Upper lobe of left lung (tissue), 6 donors: Measurements from ENCODE around the gene TMEM14A. TPM values are rescaled to one million over a fixed set of nuclear protein-coding genes. Genes with fewer than 3 reads are reported as not detected.
"Not testable (repeated sequence)": the region's sequence is repeated elsewhere in the genome, so short reads cannot be mapped to it uniquely, and the experiment has no call there.

ENCODE experiments used
- ATAC-seq, 2 donors: fragments of 200-7000 bp; cut with Tn5 transposase; one replicate each; pipeline ENCODE4 v1.9.1; 2022; ENCODE audit warnings: mild to moderate bottlenecking in 2 of 2, moderate library complexity in 2 of 2; ENCODE audit not compliant: low FRiP score in 2 of 2
- DNase-seq, 2 donors: peaks; one replicate each; pipeline ENCODE4 v3.0.0-alpha.2; 2019 to 2020
- H3K27ac ChIP-seq, 4 donors: fragments of 200-600 bp; sonication (generic); one replicate each; pipeline ENCODE4 v1.5.1; 2016 to 2019
- H3K27me3 ChIP-seq, 4 donors: fragments of 200-600 bp; sonication (generic); one replicate each; pipeline ENCODE4 v1.5.1; 2017 to 2019
- H3K36me3 ChIP-seq, 4 donors: fragments of 200-600 bp; sonication (generic); one replicate each; pipeline ENCODE4 v1.5.1; 2016 to 2019
- H3K4me1 ChIP-seq, 4 donors: fragments of 200-600 bp; sonication (generic); one replicate each; pipeline ENCODE4 v1.5.1; 2018 to 2019
- H3K4me3 ChIP-seq, 4 donors: fragments of 200-600 bp; sonication (generic); one replicate each; pipeline ENCODE4 v1.5.1; 2017 to 2019; ENCODE audit warnings: mild to moderate bottlenecking in 2 of 4, moderate library complexity in 1 of 4
- H3K9me3 ChIP-seq, 4 donors: fragments of 200-600 bp; sonication (generic); one replicate each; pipeline ENCODE4 v1.5.1; 2018 to 2019
- EP300 ChIP-seq, 4 donors: sonication (generic); formaldehyde crosslinking; IDR thresholded peaks; one replicate each; pipeline ENCODE4 v1.5.1; 2017; ENCODE audit warnings: antibody characterized with exemption in 4 of 4, control low read depth in 2 of 4
- POLR2A ChIP-seq, 4 donors: fragments of 450-650 bp; IDR thresholded peaks; one replicate each; pipeline ENCODE4 v1.5.1; 2016 to 2017; ENCODE audit warnings: antibody characterized with exemption in 4 of 4, mild to moderate bottlenecking in 2 of 4
- POLR2AphosphoS5 ChIP-seq, 2 donors: sonication (generic); formaldehyde crosslinking; IDR thresholded peaks; one replicate each; pipeline ENCODE4 v1.5.1; 2017; ENCODE audit warnings: antibody characterized with exemption in 2 of 2
- WGBS, 2 donors: methylation state at CpG; one replicate each; pipeline ENCODE4 v1.1.5; 2017 to 2018; 5-methylcytosine and 5-hydroxymethylcytosine counted together
- total RNA-seq, 6 donors: library from RNA; depleted of rRNA in 4 of 6; stranded (reverse); fragments of >200 nt in 4 of 6; gene quantifications; one replicate each; pipeline versions ENCODE4 v1.1.0 to v1.2.1, GENCODE V29; 2016 to 2021
- TF ChIP-seq, protein P1 (sequence below), 6 experiments: fragments of 450-650 bp in 4 of 6; fragments of 200-600 bp in 2 of 6; sonication (generic) in 2 of 6; IDR thresholded peaks; one replicate each; pipeline ENCODE4 v1.5.1; 2016 to 2019; ENCODE audit warnings: antibody characterized with exemption in 6 of 6
- donor health status: DM: no; HTN: no; CAD: no; lungs with moderate emphysema.
- donor health status: DM: no; HTN: yes; CAD: no; lungs with severe emphysema.

Gene TMEM14A
- total RNA-seq, 6 donors from 2014 or later, result 8.7 to 25.3 (median 14.3) TPM; not detected in 1

GRCh38 chr6:52654007-52654406 lies 16.9 kb upstream of the TMEM14A start:
- peaks cover 0 to 10% (median 4%) of the 10 kb centered on the region in 4 donors for H3K4me1 ChIP-seq
- DNase-seq, result no peak
- no peaks in the 10 kb centered on the region for H3K9me3 ChIP-seq
- H3K27me3 ChIP-seq, result no peaks in the 10 kb centered on the region
- no peak overlapping the region for H3K4me3 ChIP-seq
- no peak for ATAC-seq
- TF ChIP-seq, protein P1, sequence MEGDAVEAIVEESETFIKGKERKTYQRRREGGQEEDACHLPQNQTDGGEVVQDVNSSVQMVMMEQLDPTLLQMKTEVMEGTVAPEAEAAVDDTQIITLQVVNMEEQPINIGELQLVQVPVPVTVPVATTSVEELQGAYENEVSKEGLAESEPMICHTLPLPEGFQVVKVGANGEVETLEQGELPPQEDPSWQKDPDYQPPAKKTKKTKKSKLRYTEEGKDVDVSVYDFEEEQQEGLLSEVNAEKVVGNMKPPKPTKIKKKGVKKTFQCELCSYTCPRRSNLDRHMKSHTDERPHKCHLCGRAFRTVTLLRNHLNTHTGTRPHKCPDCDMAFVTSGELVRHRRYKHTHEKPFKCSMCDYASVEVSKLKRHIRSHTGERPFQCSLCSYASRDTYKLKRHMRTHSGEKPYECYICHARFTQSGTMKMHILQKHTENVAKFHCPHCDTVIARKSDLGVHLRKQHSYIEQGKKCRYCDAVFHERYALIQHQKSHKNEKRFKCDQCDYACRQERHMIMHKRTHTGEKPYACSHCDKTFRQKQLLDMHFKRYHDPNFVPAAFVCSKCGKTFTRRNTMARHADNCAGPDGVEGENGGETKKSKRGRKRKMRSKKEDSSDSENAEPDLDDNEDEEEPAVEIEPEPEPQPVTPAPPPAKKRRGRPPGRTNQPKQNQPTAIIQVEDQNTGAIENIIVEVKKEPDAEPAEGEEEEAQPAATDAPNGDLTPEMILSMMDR (IDR thresholded peaks at IDR 0.05), result no peak
- TF ChIP-seq EP300 (IDR thresholded peaks at IDR 0.05), result no peak
- no peaks in the 10 kb centered on the region for H3K36me3 ChIP-seq
- H3K27ac ChIP-seq, result no peak overlapping the region
- WGBS, 2 donors, result 89 to 100% methylated on average over 1 of the region's 1 CpG

DNA sequence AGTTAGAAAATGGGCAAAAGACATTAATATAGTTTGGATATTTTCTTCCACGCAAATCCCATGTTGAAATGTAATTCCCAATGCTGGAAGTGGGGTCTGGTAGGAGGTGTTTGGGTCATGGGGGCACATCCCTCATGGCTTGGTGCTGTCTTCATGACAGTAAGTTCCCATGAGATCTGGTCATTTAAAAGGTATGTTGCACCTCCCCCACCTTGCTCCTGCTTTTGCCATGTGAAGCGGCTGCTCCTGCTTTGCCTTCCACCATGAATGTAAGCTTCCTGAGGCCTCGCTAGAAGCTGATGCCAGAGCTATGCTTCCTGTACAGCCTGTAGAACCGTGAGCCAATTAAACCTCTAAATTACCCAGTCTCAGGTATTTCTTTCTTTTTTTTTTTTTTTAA lies 16.3 kb upstream of the TMEM14A start:
- DNase-seq (no peak), ATAC-seq (no peak)
- H3K4me3 ChIP-seq, result no peak overlapping the region
- no peaks in the 10 kb centered on the region for H3K27me3 ChIP-seq
- peaks cover 0 to 7% (median 3%) of the 10 kb centered on the region in 4 donors for H3K4me1 ChIP-seq
- H3K9me3 ChIP-seq, result no peaks in the 10 kb centered on the region
- no peaks in the 10 kb centered on the region for H3K36me3 ChIP-seq
- WGBS, 2 donors, result 90 to 92% methylated on average over 4 of the region's 4 CpGs
- TF ChIP-seq, protein P1 (IDR thresholded peaks at IDR 0.05), result no peak
- TF ChIP-seq POLR2A (IDR thresholded peaks at IDR 0.05), result no peak
- no peak for TF ChIP-seq POLR2AphosphoS5 (IDR thresholded peaks at IDR 0.05)
- TF ChIP-seq EP300 (IDR thresholded peaks at IDR 0.05), result no peak
- no peak overlapping the region for H3K27ac ChIP-seq

DNA sequence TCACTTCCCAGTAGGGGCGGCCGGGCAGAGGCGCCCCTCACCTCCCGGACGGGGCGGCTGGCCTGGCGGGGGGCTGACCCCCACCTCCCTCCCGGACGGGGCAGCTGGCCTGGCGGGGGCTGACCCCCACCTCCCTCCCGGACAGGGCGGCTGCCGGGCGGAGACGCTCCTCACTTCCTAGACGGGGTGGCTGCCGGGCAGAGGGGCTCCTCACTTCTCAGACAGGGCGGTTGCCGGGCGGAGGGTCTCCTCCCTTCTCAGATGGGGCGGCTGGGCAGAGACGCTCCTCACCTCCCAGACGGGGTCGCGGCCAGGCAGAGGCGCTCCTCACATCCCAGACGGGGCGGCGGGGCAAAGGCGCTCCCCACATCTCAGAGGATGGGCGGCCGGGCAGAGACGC lies 15.0 kb upstream of the TMEM14A start:
- DNase-seq, result peak in 1 of 2 donors; percentile 52
- H3K36me3 ChIP-seq, H3K9me3 ChIP-seq, H3K4me1 ChIP-seq, H3K4me3 ChIP-seq, H3K27ac ChIP-seq, ATAC-seq, H3K27me3 ChIP-seq: not testable (repeated sequence)
- 93% methylated on average over 8 of the region's 33 CpGs; no CpG with 5 or more reads in 1 of the 2 donors for WGBS, 2 donors

GRCh38 chr6:52657870-52658269 lies 13.0 kb upstream of the TMEM14A start:
- TF ChIP-seq EP300 (IDR thresholded peaks at IDR 0.05), result no peak
- TF ChIP-seq, protein P1 (IDR thresholded peaks at IDR 0.05), result no peak
- no peak for TF ChIP-seq POLR2A (IDR thresholded peaks at IDR 0.05)
- no peak for TF ChIP-seq POLR2AphosphoS5 (IDR thresholded peaks at IDR 0.05)
- no peak for DNase-seq
- no peak overlapping the region for H3K27ac ChIP-seq
- H3K27me3 ChIP-seq, result no peaks in the 10 kb centered on the region
- 86 to 92% methylated on average over 4 of the region's 4 CpGs for WGBS, 2 donors
- H3K4me1 ChIP-seq, result peaks cover 0 to under 1% (median 0%) of the 10 kb centered on the region in 4 donors
- H3K36me3 ChIP-seq, result no peaks in the 10 kb centered on the region
- no peaks in the 10 kb centered on the region for H3K9me3 ChIP-seq
- no peak overlapping the region for H3K4me3 ChIP-seq
- ATAC-seq, result no peak

DNA sequence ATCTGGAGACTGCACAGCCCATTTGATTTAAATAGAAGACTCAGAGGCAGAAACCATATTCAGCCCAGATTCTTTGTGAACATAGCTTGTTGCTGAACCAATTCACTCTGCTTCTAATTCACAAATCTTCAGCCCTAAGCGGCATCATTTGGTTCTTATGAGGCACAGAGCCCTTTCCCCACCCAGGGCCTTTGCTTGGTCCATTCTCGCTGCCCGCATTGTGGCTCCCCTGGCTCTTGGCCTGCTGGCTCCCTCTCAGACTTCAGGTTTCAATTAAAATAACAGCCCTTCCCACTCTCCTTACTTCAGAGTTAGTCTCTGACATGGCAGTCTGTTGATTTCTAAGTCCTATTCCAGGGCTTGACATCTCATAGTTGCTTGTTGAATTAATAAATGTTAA lies 9.4 kb upstream of the TMEM14A start:
- WGBS, 2 donors, result 78 to 79% methylated on average over 3 of the region's 3 CpGs
- ATAC-seq, result no peak

More for the DNA sequence above, 9.4 kb upstream of the TMEM14A start:
- Histone ChIP-seq H3K9me3 (no peaks in the 10 kb centered on the region), H3K27ac (no peak overlapping the region), H3K36me3 (no peaks in the 10 kb centered on the region), H3K27me3 (no peaks in the 10 kb centered on the region), H3K4me1 (peaks cover 5 to 28% (median 16%) of the 10 kb centered on the region in 4 donors), H3K4me3 (no peak overlapping the region)
- DNase-seq, result no peak
- no peak for TF ChIP-seq EP300 (IDR thresholded peaks at IDR 0.05)
- TF ChIP-seq POLR2A (IDR thresholded peaks at IDR 0.05), result no peak
- TF ChIP-seq, protein P1 (IDR thresholded peaks at IDR 0.05), result no peak
- TF ChIP-seq POLR2AphosphoS5 (IDR thresholded peaks at IDR 0.05), result no peak
